HEK293 (cell line): Measurements from ENCODE around the gene RALA.

Experiments used
- CTCF ChIA-PET: fragments of 350-600 bp; formaldehyde crosslinking; extraction: SDS; loops from one replicate; lab custom pipeline; 2021; ENCODE audit warnings: antibody characterized with exemption; lab: Yijun Ruan, JAX
- POLR2A ChIA-PET: fragments of 300-600 bp; formaldehyde crosslinking; extraction: SDS; loops from one replicate; lab custom pipeline; 2020; ENCODE audit warnings: antibody characterized with exemption, inconsistent platforms; lab: Yijun Ruan, JAX
- H3K27ac ChIP-seq: fragments of 200-500 bp; sonication (Bioruptor generic); 2 replicates; pipeline ENCODE4 v1.5.1; 2014; ENCODE audit warnings: low read depth, low read length, control low read depth, inconsistent platforms; ENCODE audit errors: extremely low read depth
- H3K36me3 ChIP-seq, 2 experiments: fragments of 200-500 bp in 1 of 2; sonication (Bioruptor generic) in 1 of 2; 1 replicate in 1 of 2; 2 replicates in 1 of 2; pipeline ENCODE4 v1.5.1; 2014 to 2017; ENCODE audit warnings: inconsistent platforms in 2 of 2, low read length in 2 of 2; ENCODE audit not compliant: control insufficient read depth in 2 of 2, insufficient read depth in 1 of 2
- H3K4me1 ChIP-seq: fragments of 200-500 bp; sonication (Bioruptor generic); 2 replicates; pipeline ENCODE4 v1.5.1; 2014; ENCODE audit warnings: mild to moderate bottlenecking, low read length, inconsistent platforms; ENCODE audit not compliant: control insufficient read depth, insufficient read depth
- H3K4me3 ChIP-seq: 2 replicates; pipeline ENCODE4 v1.5.1; 2011; ENCODE audit warnings: low read depth, mild to moderate bottlenecking, control low read depth, low read length, moderate library complexity
- H3K9me3 ChIP-seq: fragments of 200-500 bp; sonication (Bioruptor generic); 2 replicates; pipeline ENCODE4 v1.5.1; 2014; ENCODE audit warnings: low read depth, low read length, inconsistent platforms; ENCODE audit not compliant: control insufficient read depth, insufficient read depth
- BCL11B ChIP-seq: fragments of 450-650 bp; formaldehyde crosslinking; IDR thresholded peaks from 2 replicates; pipeline ENCODE4 v1.5.1; 2016; ENCODE audit warnings: low read depth, missing biosample characterization, missing genetic modification characterization
- FEZF1 ChIP-seq: fragments of 450-650 bp; formaldehyde crosslinking; IDR thresholded peaks from 2 replicates; pipeline ENCODE4 v1.5.1; 2016; ENCODE audit warnings: missing biosample characterization, missing genetic modification characterization
- MEIS1 ChIP-seq: sonication (generic); formaldehyde crosslinking; IDR thresholded peaks from 2 replicates; pipeline ENCODE4 v1.8.1; 2022; ENCODE audit warnings: missing genetic modification reagents, mild to moderate bottlenecking, borderline replicate concordance
- RBAK ChIP-seq: fragments of 450-650 bp; formaldehyde crosslinking; IDR thresholded peaks from 2 replicates; pipeline ENCODE4 v1.5.1; 2016; ENCODE audit warnings: missing biosample characterization, missing genetic modification characterization
- SCRT2 ChIP-seq: fragments of 450-650 bp; formaldehyde crosslinking; IDR thresholded peaks from 2 replicates; pipeline ENCODE4 v1.5.1; 2016; ENCODE audit warnings: missing biosample characterization, missing genetic modification characterization
- SP2 ChIP-seq: fragments of 450-650 bp; formaldehyde crosslinking; IDR thresholded peaks from 2 replicates; pipeline ENCODE4 v1.5.1; 2016; ENCODE audit warnings: missing biosample characterization, missing genetic modification characterization
- SP7 ChIP-seq: fragments of 450-650 bp; formaldehyde crosslinking; IDR thresholded peaks from 2 replicates; pipeline ENCODE4 v1.5.1; 2016; ENCODE audit warnings: missing biosample characterization, missing genetic modification characterization
- ZFP3 ChIP-seq: fragments of 450-650 bp; formaldehyde crosslinking; IDR thresholded peaks from 2 replicates; pipeline ENCODE4 v1.5.1; 2016; ENCODE audit warnings: low read depth, missing biosample characterization, missing genetic modification characterization
- ZNF112 ChIP-seq: fragments of 450-650 bp; formaldehyde crosslinking; IDR thresholded peaks from 2 replicates; pipeline ENCODE4 v1.5.0; 2017; ENCODE audit warnings: missing biosample characterization, missing genetic modification characterization
- ZNF157 ChIP-seq: fragments of 450-650 bp; formaldehyde crosslinking; IDR thresholded peaks from 2 replicates; pipeline ENCODE4 v1.5.1; 2016; ENCODE audit warnings: missing biosample characterization, missing genetic modification characterization
- ZNF202 ChIP-seq: fragments of 450-650 bp; formaldehyde crosslinking; IDR thresholded peaks from 2 replicates; pipeline ENCODE4 v1.5.1; 2016; ENCODE audit warnings: missing biosample characterization, missing genetic modification characterization, borderline replicate concordance
- ZNF221 ChIP-seq: fragments of 450-650 bp; formaldehyde crosslinking; IDR thresholded peaks from 2 replicates; pipeline ENCODE4 v1.5.1; 2017; ENCODE audit warnings: missing biosample characterization, missing genetic modification characterization, borderline replicate concordance
- ZNF23 ChIP-seq: fragments of 450-650 bp; formaldehyde crosslinking; IDR thresholded peaks from 2 replicates; pipeline ENCODE4 v1.5.1; 2016; ENCODE audit warnings: missing biosample characterization, missing genetic modification characterization, borderline replicate concordance
- ZNF239 ChIP-seq: fragments of 450-650 bp; formaldehyde crosslinking; IDR thresholded peaks from 2 replicates; pipeline ENCODE4 v1.5.1; 2016; ENCODE audit warnings: missing biosample characterization, missing genetic modification characterization
- ZNF324 ChIP-seq: fragments of 450-650 bp; formaldehyde crosslinking; IDR thresholded peaks from 2 replicates; pipeline ENCODE4 v1.5.1; 2016; ENCODE audit warnings: missing biosample characterization, missing genetic modification characterization
- ZNF48 ChIP-seq: fragments of 450-650 bp; formaldehyde crosslinking; IDR thresholded peaks from 2 replicates; pipeline ENCODE4 v1.5.1; 2016; ENCODE audit warnings: missing biosample characterization, missing genetic modification characterization
- ZNF501 ChIP-seq: fragments of 450-650 bp; formaldehyde crosslinking; IDR thresholded peaks from 2 replicates; pipeline ENCODE4 v1.5.1; 2016; ENCODE audit warnings: missing biosample characterization, missing genetic modification characterization
- ZNF560 ChIP-seq: fragments of 450-650 bp; formaldehyde crosslinking; IDR thresholded peaks from 2 replicates; pipeline ENCODE4 v1.5.1; 2017; ENCODE audit warnings: missing biosample characterization, missing genetic modification characterization, borderline replicate concordance
- ZNF624 ChIP-seq: fragments of 450-650 bp; formaldehyde crosslinking; IDR thresholded peaks from 2 replicates; pipeline ENCODE4 v1.5.1; 2017; ENCODE audit warnings: missing biosample characterization, missing genetic modification characterization
- ZNF660 ChIP-seq: fragments of 450-650 bp; IDR thresholded peaks from 2 replicates; pipeline ENCODE4 v1.5.1; 2018; ENCODE audit warnings: missing biosample characterization, mild to moderate bottlenecking, missing genetic modification characterization
- ZNF701 ChIP-seq: fragments of 450-650 bp; formaldehyde crosslinking; IDR thresholded peaks from 2 replicates; pipeline ENCODE4 v1.5.1; 2016; ENCODE audit warnings: missing biosample characterization, missing genetic modification characterization
- ZNF707 ChIP-seq: fragments of 450-650 bp; formaldehyde crosslinking; IDR thresholded peaks from 2 replicates; pipeline ENCODE4 v1.5.1; 2016; ENCODE audit warnings: missing biosample characterization, missing genetic modification characterization
- ZNF777 ChIP-seq: fragments of 450-650 bp; formaldehyde crosslinking; IDR thresholded peaks from 2 replicates; pipeline ENCODE4 v1.5.1; 2017; ENCODE audit warnings: missing biosample characterization, missing genetic modification characterization, borderline replicate concordance
- ZNF792 ChIP-seq: fragments of 450-650 bp; formaldehyde crosslinking; IDR thresholded peaks from 2 replicates; pipeline ENCODE4 v1.5.1; 2016; ENCODE audit warnings: missing biosample characterization, missing genetic modification characterization
- ZNF843 ChIP-seq: fragments of 450-650 bp; formaldehyde crosslinking; IDR thresholded peaks from 2 replicates; pipeline ENCODE4 v1.5.1; 2016; ENCODE audit warnings: missing biosample characterization, missing genetic modification characterization
- ZSCAN23 ChIP-seq: fragments of 450-650 bp; formaldehyde crosslinking; IDR thresholded peaks from 2 replicates; pipeline ENCODE4 v1.5.1; 2016; ENCODE audit warnings: missing biosample characterization, missing genetic modification characterization
- TF ChIP-seq, protein P1 (sequence below): fragments of 450-650 bp; formaldehyde crosslinking; IDR thresholded peaks from 2 replicates; pipeline ENCODE4 v1.5.1; 2016; ENCODE audit warnings: missing biosample characterization, missing genetic modification characterization
- TF ChIP-seq, protein P2 (sequence below): fragments of 450-650 bp; formaldehyde crosslinking; IDR thresholded peaks from 2 replicates; pipeline ENCODE4 v1.5.1; 2016; ENCODE audit warnings: missing biosample characterization, missing genetic modification characterization
- TF ChIP-seq, protein P3 (sequence below): fragments of 450-650 bp; IDR thresholded peaks from 2 replicates; pipeline ENCODE4 v1.5.1; 2018; ENCODE audit warnings: missing biosample characterization, missing genetic modification characterization
- TF ChIP-seq, protein P4 (sequence below): fragments of 450-650 bp; formaldehyde crosslinking; IDR thresholded peaks from 2 replicates; pipeline ENCODE4 v1.5.1; 2016; ENCODE audit warnings: missing biosample characterization, missing genetic modification characterization

The RALA gene

GRCh38 chr7:39606941-39607340 lies 16.4 kb upstream of the RALA start:
- CTCF ChIA-PET = interaction anchor here (1.3 to 2.4 kb wide), 2 partner anchors 26 to 101 kb away, joined by 3 to 9 read pairs; no protein-coding TSS in a partner anchor
- no peaks in the 10 kb centered on the region for H3K36me3 ChIP-seq

GRCh38 chr7:39607865-39608264 lies 15.5 kb upstream of the RALA start:
- no peaks in the 10 kb centered on the region for H3K4me1 ChIP-seq
- no peaks in the 10 kb centered on the region for H3K9me3 ChIP-seq
- POLR2A ChIA-PET = no interaction called here
- no peak overlapping the region for H3K27ac ChIP-seq
- no peak for TF ChIP-seq BCL11B (tag by site-specific recombination)
- TF ChIP-seq ZNF239 (tag by site-specific recombination) = no peak
- TF ChIP-seq ZNF624 (tag by site-specific recombination) = no peak
- no peak for TF ChIP-seq ZNF707 (tag by site-specific recombination)
- TF ChIP-seq ZNF48 (tag by site-specific recombination) = no peak
- no peak for TF ChIP-seq ZNF501 (tag by site-specific recombination)
- no peak for TF ChIP-seq ZNF324 (tag by site-specific recombination)
- H3K4me3 ChIP-seq = no peak overlapping the region
- H3K36me3 ChIP-seq = no peaks in the 10 kb centered on the region
- CTCF ChIA-PET = interaction anchor here (0.6 kb wide), 1 partner anchor 115 kb away, joined by 7 read pairs; no protein-coding TSS in a partner anchor

More at GRCh38 chr7:39606941-39607340, 16.4 kb upstream of the RALA start:
- Histone ChIP-seq H3K4me3 (no peak overlapping the region), H3K4me1 (no peaks in the 10 kb centered on the region), H3K9me3 (no peaks in the 10 kb centered on the region), H3K27ac (no peak overlapping the region)
- TF ChIP-seq ZNF660 (tag by site-specific recombination) (no peak), RBAK (tag by site-specific recombination) (no peak), ZNF23 (tag by site-specific recombination) (no peak), ZSCAN23 (no peak), ZFP3 (tag by site-specific recombination) (no peak), ZNF792 (tag by site-specific recombination) (no peak), ZNF202 (tag by site-specific recombination) (no peak), ZNF777 (tag by site-specific recombination) (no peak), ZNF221 (tag by site-specific recombination) (no peak), MEIS1 (CRISPR knock-in tag) (no peak), FEZF1 (tag by site-specific recombination) (no peak), ZNF701 (no peak), SCRT2 (no peak), ZNF843 (tag by site-specific recombination) (no peak), ZNF112 (no peak)
- TF ChIP-seq, protein P1, sequence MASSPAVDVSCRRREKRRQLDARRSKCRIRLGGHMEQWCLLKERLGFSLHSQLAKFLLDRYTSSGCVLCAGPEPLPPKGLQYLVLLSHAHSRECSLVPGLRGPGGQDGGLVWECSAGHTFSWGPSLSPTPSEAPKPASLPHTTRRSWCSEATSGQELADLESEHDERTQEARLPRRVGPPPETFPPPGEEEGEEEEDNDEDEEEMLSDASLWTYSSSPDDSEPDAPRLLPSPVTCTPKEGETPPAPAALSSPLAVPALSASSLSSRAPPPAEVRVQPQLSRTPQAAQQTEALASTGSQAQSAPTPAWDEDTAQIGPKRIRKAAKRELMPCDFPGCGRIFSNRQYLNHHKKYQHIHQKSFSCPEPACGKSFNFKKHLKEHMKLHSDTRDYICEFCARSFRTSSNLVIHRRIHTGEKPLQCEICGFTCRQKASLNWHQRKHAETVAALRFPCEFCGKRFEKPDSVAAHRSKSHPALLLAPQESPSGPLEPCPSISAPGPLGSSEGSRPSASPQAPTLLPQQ = no peak
- POLR2A ChIA-PET = no interaction called here

DNA sequence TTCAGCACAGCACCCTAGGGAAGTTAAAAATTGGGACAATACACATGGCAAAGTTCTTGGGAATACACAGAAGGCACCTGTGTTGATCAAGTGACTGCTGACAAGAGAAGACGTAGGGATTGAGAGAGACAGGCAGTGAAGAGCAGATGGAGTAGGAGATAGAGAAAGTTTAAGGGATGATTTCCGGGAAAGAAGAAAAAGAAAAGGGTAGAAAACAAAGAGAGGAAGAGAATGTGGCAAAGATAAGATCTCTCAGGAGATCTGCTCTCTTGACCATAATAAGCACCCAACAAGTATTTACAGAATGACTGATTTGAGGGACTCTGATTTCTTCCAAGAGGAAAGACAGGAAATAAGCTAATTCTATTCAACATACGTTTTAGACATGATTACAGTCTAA lies 15.1 kb upstream of the RALA start:
- Histone ChIP-seq H3K4me3 (no peak overlapping the region), H3K9me3 (no peaks in the 10 kb centered on the region), H3K4me1 (no peaks in the 10 kb centered on the region), H3K36me3 (no peaks in the 10 kb centered on the region), H3K27ac (no peak overlapping the region)
- POLR2A ChIA-PET = interaction anchor here (0.9 to 1.0 kb wide), 2 partner anchors 15 to 75 kb away, joined by 3 read pairs; partner anchors contain the start of gene RALA
- CTCF ChIA-PET = interaction anchor here (0.6 to 1.2 kb wide), 2 partner anchors 28 to 114 kb away, joined by 6 to 7 read pairs; no protein-coding TSS in a partner anchor
- TF ChIP-seq SP2 (tag by site-specific recombination) (no peak), ZNF157 (tag by site-specific recombination) (no peak), ZNF560 (tag by site-specific recombination) (no peak), ZSCAN23 (no peak), SP7 (tag by site-specific recombination) (no peak)
- TF ChIP-seq, protein P2, sequence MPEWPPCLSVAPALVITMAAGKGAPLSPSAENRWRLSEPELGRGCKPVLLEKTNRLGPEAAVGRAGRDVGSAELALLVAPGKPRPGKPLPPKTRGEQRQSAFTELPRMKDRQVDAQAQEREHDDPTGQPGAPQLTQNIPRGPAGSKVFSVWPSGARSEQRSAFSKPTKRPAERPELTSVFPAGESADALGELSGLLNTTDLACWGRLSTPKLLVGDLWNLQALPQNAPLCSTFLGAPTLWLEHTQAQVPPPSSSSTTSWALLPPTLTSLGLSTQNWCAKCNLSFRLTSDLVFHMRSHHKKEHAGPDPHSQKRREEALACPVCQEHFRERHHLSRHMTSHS (tag by site-specific recombination) = no peak
- TF ChIP-seq, protein P3, sequence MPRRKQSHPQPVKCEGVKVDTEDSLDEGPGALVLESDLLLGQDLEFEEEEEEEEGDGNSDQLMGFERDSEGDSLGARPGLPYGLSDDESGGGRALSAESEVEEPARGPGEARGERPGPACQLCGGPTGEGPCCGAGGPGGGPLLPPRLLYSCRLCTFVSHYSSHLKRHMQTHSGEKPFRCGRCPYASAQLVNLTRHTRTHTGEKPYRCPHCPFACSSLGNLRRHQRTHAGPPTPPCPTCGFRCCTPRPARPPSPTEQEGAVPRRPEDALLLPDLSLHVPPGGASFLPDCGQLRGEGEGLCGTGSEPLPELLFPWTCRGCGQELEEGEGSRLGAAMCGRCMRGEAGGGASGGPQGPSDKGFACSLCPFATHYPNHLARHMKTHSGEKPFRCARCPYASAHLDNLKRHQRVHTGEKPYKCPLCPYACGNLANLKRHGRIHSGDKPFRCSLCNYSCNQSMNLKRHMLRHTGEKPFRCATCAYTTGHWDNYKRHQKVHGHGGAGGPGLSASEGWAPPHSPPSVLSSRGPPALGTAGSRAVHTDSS (tag by site-specific recombination) = no peak
- TF ChIP-seq, protein P4, sequence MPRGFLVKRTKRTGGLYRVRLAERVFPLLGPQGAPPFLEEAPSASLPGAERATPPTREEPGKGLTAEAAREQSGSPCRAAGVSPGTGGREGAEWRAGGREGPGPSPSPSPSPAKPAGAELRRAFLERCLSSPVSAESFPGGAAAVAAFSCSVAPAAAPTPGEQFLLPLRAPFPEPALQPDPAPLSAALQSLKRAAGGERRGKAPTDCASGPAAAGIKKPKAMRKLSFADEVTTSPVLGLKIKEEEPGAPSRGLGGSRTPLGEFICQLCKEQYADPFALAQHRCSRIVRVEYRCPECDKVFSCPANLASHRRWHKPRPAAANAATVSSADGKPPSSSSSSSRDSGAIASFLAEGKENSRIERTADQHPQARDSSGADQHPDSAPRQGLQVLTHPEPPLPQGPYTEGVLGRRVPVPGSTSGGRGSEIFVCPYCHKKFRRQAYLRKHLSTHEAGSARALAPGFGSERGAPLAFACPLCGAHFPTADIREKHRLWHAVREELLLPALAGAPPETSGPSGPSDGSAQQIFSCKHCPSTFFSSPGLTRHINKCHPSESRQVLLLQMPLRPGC = no peak
